HG03108 (cell line): ENCODE results near the gene TNFAIP6.
A peak's percentile ranks its signal among the peaks of the same experiment; 100 is the strongest.
"Not testable (repeated sequence)": the region's sequence is repeated elsewhere in the genome, so short reads cannot be mapped to it uniquely, and the experiment has no call there.

Experiments used
- ATAC-seq: cut with Tn5 transposase; IDR thresholded peaks from one replicate; pipeline ENCODE4 v1.9.1; 2021; ENCODE audit warnings: moderate library complexity; ENCODE audit not compliant: unreplicated experiment

Gene TNFAIP6

GRCh38 chr2:151410485-151410834 lies 53.1 kb downstream of the TNFAIP6 start:
- ATAC-seq = peak; percentile 38

- no peak for ATAC-seq
Observed at GRCh38 chr2:151417650-151418049, 60.3 kb downstream of the TNFAIP6 start.

- not testable (repeated sequence) for ATAC-seq
Observed at GRCh38 chr2:151421681-151422080, 64.3 kb downstream of the TNFAIP6 start.

- no peak for ATAC-seq
Observed at GRCh38 chr2:151422917-151423439, 65.6 kb downstream of the TNFAIP6 start.

- no peak for ATAC-seq
Observed at GRCh38 chr2:151423760-151424159, 66.4 kb downstream of the TNFAIP6 start.
